HUES48 (cell line): Measurements from ENCODE around the gene BCL2L2.

ENCODE experiments used
- H3K27ac ChIP-seq: one replicate; pipeline ENCODE4 v1.7.0; 2013; ENCODE audit warnings: low read depth, low read length, inconsistent platforms
- H3K27me3 ChIP-seq: 2 replicates; pipeline ENCODE4 v1.6.1; 2013; ENCODE audit warnings: mild to moderate bottlenecking, low read length; ENCODE audit not compliant: control insufficient read depth, insufficient read depth
- H3K36me3 ChIP-seq: 2 replicates; pipeline ENCODE4 v1.6.1; 2013; ENCODE audit warnings: low read length; ENCODE audit not compliant: control insufficient read depth, insufficient read depth
- H3K4me1 ChIP-seq: 2 replicates; pipeline ENCODE4 v1.6.1; 2013; ENCODE audit warnings: mild to moderate bottlenecking, low read length; ENCODE audit not compliant: control insufficient read depth, insufficient read depth
- H3K4me3 ChIP-seq: 2 replicates; pipeline ENCODE4 v1.5.1; 2013; ENCODE audit warnings: mild to moderate bottlenecking, low read depth, low read length
- H3K9ac ChIP-seq: 2 replicates; pipeline ENCODE4 v1.6.1; 2013; ENCODE audit warnings: mild to moderate bottlenecking, low read depth, low read length, moderate library complexity
- H3K9me3 ChIP-seq: 2 replicates; pipeline ENCODE4 v1.6.1; 2013; ENCODE audit warnings: low read length; ENCODE audit not compliant: control insufficient read depth, insufficient read depth

BCL2L2 gene

DNA sequence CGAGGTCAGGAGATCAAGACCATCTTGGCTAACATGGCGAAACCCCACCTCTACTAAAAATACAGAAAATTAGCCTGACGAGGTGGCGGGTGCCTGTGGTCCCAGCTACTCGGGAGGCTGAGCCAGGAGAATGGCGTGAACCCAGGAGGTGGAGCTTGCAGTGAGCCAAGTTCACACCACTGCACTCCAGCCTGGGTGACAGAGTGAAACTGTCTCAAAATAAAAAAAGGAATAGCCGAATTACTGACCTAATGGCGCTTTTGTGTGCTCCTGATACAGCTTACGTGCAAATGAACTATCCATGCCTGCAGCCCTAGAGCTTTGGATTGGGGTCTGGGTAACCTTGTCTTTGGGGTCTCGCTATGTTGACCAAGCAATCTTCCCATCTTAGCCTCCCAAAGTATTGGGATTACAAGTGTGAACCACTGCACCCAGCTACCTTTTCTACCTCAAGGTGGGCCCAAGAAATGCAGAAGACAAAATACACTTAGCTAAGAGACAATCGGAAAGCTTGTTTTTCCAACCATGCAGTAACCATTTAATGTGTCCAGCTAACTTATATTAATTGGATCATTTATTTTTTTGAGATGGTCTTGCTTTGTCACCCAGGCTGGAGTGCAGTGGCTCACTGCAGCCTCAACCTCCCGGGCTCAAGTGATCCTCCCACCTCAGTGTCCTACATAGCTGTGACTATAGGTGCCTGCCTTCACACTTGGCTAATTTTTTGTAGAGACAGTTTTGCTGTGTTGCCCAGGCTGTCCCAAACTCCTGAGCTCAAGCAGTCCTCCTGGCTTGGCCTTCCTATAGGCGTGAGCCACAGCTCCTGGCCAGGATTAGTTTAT, 20.1 kb downstream of the BCL2L2 start:
- no peaks in the 10 kb centered on the region for H3K9me3 ChIP-seq
- H3K36me3 ChIP-seq: peaks cover 29% of the 10 kb centered on the region
- H3K4me1 ChIP-seq: 0 out of 2 replicates have a peak, but pooled peaks cover 9% of the 10 kb centered on the region
- no peak overlapping the region for H3K9ac ChIP-seq
- H3K27ac ChIP-seq: no peak overlapping the region
- H3K27me3 ChIP-seq: no peaks in the 10 kb centered on the region
- H3K4me3 ChIP-seq: no peak overlapping the region

DNA sequence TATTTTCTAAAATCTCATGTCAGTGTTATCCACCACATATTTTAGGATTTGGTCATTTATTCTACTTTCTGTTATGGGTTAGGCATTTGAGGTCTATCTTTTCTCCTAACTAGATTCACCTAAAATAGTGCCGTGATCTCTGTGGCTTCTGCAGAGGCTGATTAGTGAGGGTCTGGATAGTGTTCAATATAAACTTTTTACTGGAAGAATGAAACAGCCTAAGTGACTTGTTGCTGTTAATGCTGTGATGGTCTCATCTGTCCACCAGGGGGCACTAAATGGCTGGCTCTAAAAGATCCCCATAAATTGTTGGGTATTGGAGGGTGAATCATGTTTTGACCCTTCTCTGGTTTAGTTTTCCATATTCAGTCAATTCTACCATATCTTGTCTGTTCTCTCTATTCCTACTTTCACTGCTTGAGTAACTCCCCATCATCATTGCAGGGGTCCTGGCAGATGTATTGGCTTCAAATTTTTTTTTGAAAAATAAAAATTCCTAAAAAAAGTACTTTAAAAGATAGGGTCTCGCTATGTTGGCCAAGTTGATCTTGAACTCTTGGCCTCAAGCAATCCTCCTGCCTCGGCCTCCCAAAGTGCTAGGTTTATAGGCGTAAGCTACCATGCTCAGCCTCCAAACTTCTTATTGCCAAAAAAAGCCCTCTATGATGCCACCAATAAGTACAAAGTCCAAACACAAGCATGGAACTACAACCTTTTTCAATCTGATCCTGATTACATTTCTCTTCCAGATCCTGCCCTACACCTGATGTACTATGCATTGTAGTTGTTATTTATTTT, 21.5 kb downstream of the BCL2L2 start:
- Histone ChIP-seq H3K9ac (no peak overlapping the region), H3K9me3 (no peaks in the 10 kb centered on the region), H3K4me1 (0 out of 2 replicates have a peak, but pooled peaks cover under 1% of the 10 kb centered on the region), H3K4me3 (no peak overlapping the region), H3K27me3 (no peaks in the 10 kb centered on the region), H3K27ac (no peak overlapping the region), H3K36me3 (peaks cover 24% of the 10 kb centered on the region)

GRCh38 chr14:23335623-23336022, 29.0 kb downstream of the BCL2L2 start:
- H3K36me3 ChIP-seq: no peaks in the 10 kb centered on the region
- H3K4me3 ChIP-seq: no peak overlapping the region
- H3K27me3 ChIP-seq: no peaks in the 10 kb centered on the region; the same call in 1 of the 2 replicates
- H3K9me3 ChIP-seq: peaks cover 19% of the 10 kb centered on the region; the same call in 1 of the 2 replicates
- no peaks in the 10 kb centered on the region for H3K4me1 ChIP-seq
- no peak overlapping the region for H3K27ac ChIP-seq
- H3K9ac ChIP-seq: no peak overlapping the region

DNA sequence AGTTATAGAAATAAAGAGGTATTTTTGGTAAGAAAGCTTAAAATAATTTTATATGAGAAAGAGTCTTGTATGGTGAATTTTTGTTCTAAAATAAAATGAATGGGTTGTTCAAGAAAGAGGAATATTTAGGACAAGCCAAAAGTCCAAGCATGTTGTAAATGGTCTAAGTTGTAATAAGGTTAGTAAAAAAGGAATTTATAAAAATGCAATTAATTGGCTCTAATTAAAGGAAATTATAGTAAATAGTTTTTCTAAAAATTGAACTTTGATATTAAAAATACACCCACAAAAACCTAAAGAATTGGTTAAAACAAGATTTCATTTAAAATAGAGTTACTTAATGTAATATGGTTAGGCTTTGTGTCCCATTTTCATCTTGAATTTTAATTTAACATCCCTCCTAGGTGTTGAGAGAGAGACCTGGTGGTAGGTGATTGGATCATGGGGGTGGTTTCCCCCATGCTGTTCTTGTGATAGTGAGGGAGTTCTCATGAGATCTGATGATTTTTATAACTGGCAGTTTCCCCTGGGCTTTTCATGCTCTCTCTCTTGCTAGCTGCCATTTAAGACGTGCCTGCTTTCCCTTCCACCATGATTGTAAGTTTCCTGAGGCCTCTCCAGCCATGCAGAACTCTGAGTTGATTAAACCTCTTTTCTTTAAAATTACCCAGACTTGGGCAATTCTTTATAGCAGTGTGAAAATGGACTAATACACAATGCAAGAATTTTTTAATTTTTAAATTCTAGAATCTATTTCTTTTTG, 33.1 kb downstream of the BCL2L2 start:
- Histone ChIP-seq H3K9ac (no peak overlapping the region), H3K27ac (no peak overlapping the region), H3K9me3 (peaks cover 27% of the 10 kb centered on the region), H3K36me3 (no peaks in the 10 kb centered on the region), H3K4me1 (no peaks in the 10 kb centered on the region), H3K4me3 (no peak overlapping the region), H3K27me3 (no peaks in the 10 kb centered on the region; the same call in 1 of the 2 replicates)

GRCh38 chr14:23344481-23344880, 37.8 kb downstream of the BCL2L2 start:
- Histone ChIP-seq H3K36me3 (no peaks in the 10 kb centered on the region), H3K9me3 (peaks cover 18% of the 10 kb centered on the region), H3K4me3 (no peak overlapping the region), H3K9ac (no peak overlapping the region), H3K27me3 (no peaks in the 10 kb centered on the region), H3K4me1 (no peaks in the 10 kb centered on the region), H3K27ac (no peak overlapping the region)

GRCh38 chr14:23345987-23346692, 39.5 kb downstream of the BCL2L2 start:
- H3K9me3 ChIP-seq: peaks cover 2% of the 10 kb centered on the region

GRCh38 chr14:23346693-23347405, 40.2 kb downstream of the BCL2L2 start:
- peaks cover 12% of the 10 kb centered on the region for H3K27me3 ChIP-seq

More at GRCh38 chr14:23345987-23346692, 39.5 kb downstream of the BCL2L2 start:
- no peak overlapping the region for H3K4me3 ChIP-seq
- H3K27me3 ChIP-seq: peaks cover 5% of the 10 kb centered on the region; the same call in 1 of the 2 replicates
- no peak overlapping the region for H3K9ac ChIP-seq
- no peak overlapping the region for H3K27ac ChIP-seq
- H3K4me1 ChIP-seq: no peaks in the 10 kb centered on the region
- no peaks in the 10 kb centered on the region for H3K36me3 ChIP-seq

GRCh38 chr14:23347406-23348296, 41.0 kb downstream of the BCL2L2 start:
- no peaks in the 10 kb centered on the region for H3K36me3 ChIP-seq
- H3K9me3 ChIP-seq: no peaks in the 10 kb centered on the region
- H3K27ac ChIP-seq: no peak overlapping the region
- peaks cover 14% of the 10 kb centered on the region for H3K27me3 ChIP-seq
- no peaks in the 10 kb centered on the region for H3K4me1 ChIP-seq
- H3K9ac ChIP-seq: no peak overlapping the region
- no peak overlapping the region for H3K4me3 ChIP-seq

More at GRCh38 chr14:23346693-23347405, 40.2 kb downstream of the BCL2L2 start:
- no peak overlapping the region for H3K4me3 ChIP-seq
- no peak overlapping the region for H3K9ac ChIP-seq
- H3K4me1 ChIP-seq: no peaks in the 10 kb centered on the region
- H3K27ac ChIP-seq: no peak overlapping the region
- no peaks in the 10 kb centered on the region for H3K9me3 ChIP-seq
- no peaks in the 10 kb centered on the region for H3K36me3 ChIP-seq

DNA sequence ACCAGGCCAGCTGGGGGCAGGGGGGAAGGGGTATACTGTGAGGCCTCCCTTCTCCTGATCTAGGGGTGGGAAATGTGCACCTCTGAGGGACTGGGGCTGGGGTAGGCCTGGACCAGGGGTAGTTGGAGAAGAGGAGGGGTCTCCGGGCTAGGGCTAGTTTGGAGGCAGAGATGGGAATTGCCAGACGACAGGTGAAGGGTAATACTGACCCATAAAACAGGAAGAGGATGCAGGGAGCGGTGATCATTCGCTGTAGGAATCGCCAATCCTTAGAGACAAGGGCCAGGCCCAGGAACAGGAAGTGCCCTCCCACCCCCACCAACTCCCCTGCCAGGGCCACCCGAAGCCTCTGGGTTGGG, 41.6 kb downstream of the BCL2L2 start:
- no peaks in the 10 kb centered on the region for H3K36me3 ChIP-seq
- H3K27ac ChIP-seq: no peak overlapping the region
- H3K4me1 ChIP-seq: no peaks in the 10 kb centered on the region
- H3K9me3 ChIP-seq: no peaks in the 10 kb centered on the region
- H3K9ac ChIP-seq: no peak overlapping the region
- peaks cover 17% of the 10 kb centered on the region for H3K27me3 ChIP-seq
- H3K4me3 ChIP-seq: no peak overlapping the region
